ENCODE measurements around the gene LARP4B. TPM values are rescaled to one million over a fixed set of nuclear protein-coding genes. Genes with fewer than 3 reads are reported as not detected.

The LARP4B gene
- total RNA-seq, 2 experiments from 2014 or later, result 99.0 to 103 TPM

DNA sequence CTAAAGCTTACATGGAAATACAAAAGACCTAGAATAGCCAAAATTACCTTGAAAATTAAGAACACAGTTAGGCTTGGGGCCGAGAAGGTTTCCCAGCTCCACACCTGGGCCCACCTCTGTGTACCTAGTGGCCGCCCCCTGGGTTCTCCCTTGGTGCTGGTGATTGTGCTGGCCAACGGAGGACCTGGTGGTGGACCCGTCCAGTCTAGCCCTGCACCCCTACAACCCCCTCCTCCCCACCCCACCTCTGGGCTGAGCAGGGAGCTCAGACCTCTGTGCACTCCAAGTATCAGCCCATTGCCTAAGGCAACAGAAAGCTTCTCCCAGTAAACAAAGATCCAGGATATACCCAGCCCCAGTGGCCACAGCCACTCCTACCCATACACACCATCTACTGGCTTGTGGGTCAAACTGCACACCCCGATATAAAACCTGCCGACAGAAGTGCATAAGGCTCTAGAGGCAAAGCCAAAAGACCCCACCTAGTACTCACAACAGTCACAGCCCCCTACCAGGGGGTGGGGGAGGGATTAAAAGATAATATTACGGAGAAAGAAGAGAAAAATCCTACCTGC lies 137.0 kb downstream of the LARP4B start:
- ChIA-PET CTCF (no interaction called here), POLR2A (no interaction called here)
- Mint-ChIP-seq H3K27ac (no peak overlapping the region), H3K9me3 (peaks cover 31% of the 10 kb centered on the region), H3K4me3 (no peak overlapping the region), H3K4me1 (no peaks in the 10 kb centered on the region), H3K27me3 (no peaks in the 10 kb centered on the region), H3K36me3 (ENCODE audit: low read depth) (peaks cover 32% of the 10 kb centered on the region)
- DNase-seq, result no peak

GRCh38 chr10:792792-793100 lies 138.8 kb downstream of the LARP4B start:
- no peak overlapping the region for H3K27ac Mint-ChIP-seq
- H3K27me3 Mint-ChIP-seq, result no peaks in the 10 kb centered on the region
- no peak for DNase-seq
- no peak overlapping the region for H3K4me3 Mint-ChIP-seq
- H3K36me3 Mint-ChIP-seq (ENCODE audit: low read depth), result peaks cover 19% of the 10 kb centered on the region
- H3K9me3 Mint-ChIP-seq, result peaks cover 18% of the 10 kb centered on the region
- H3K4me1 Mint-ChIP-seq, result no peaks in the 10 kb centered on the region
- POLR2A ChIA-PET, result no interaction called here
- CTCF ChIA-PET, result no interaction called here

- CTCF ChIA-PET, result no interaction called here
- Mint-ChIP-seq H3K4me1 (no peaks in the 10 kb centered on the region), H3K36me3 (ENCODE audit: low read depth) (peaks cover 15% of the 10 kb centered on the region), H3K4me3 (no peak overlapping the region), H3K27me3 (no peaks in the 10 kb centered on the region), H3K9me3 (peaks cover 13% of the 10 kb centered on the region), H3K27ac (no peak overlapping the region)
- POLR2A ChIA-PET, result no interaction called here
- no peak for DNase-seq
These were observed 139.3 kb downstream of the LARP4B start for GRCh38 chr10:792083-792791.

DNA sequence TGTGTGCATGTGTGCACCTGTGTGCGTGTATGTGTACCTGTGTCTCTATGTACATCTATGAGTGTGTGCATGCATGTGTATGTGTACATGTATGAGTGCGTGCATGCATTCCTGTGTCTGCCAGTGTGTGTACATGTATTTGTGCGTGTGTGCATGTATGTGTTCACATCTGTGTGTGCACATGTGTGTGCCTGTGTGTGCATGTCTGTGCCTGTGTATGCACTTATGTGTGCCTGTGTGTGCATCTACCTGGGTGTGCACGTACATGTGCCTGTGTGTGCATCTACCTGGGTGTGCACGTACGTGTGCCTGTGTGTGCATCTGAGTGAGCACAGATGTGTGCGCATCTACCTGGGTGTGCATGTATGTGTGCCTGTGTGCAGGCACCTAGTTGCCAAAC lies 139.9 kb downstream of the LARP4B start:
- Mint-ChIP-seq H3K4me3 (no peak overlapping the region), H3K27ac (no peak overlapping the region), H3K9me3 (peaks cover 13% of the 10 kb centered on the region), H3K36me3 (ENCODE audit: low read depth) (peaks cover 12% of the 10 kb centered on the region), H3K4me1 (no peaks in the 10 kb centered on the region), H3K27me3 (no peaks in the 10 kb centered on the region)
- CTCF ChIA-PET, result no interaction called here
- POLR2A ChIA-PET, result no interaction called here
- no peak for DNase-seq

GRCh38 chr10:790821-791551 lies 140.5 kb downstream of the LARP4B start:
- H3K36me3 Mint-ChIP-seq (ENCODE audit: low read depth), result peaks cover 7% of the 10 kb centered on the region
- no peaks in the 10 kb centered on the region for H3K27me3 Mint-ChIP-seq
- H3K9me3 Mint-ChIP-seq, result peaks cover 7% of the 10 kb centered on the region
- peak; percentile 7 for DNase-seq
- CTCF ChIA-PET, result interaction anchor here (2.0 kb wide), 1 partner anchor 13 kb away, joined by 6 read pairs; no protein-coding TSS in a partner anchor
- H3K4me1 Mint-ChIP-seq, result no peaks in the 10 kb centered on the region
- H3K4me3 Mint-ChIP-seq, result no peak overlapping the region
- POLR2A ChIA-PET, result no interaction called here
- H3K27ac Mint-ChIP-seq, result no peak overlapping the region

- ChIA-PET POLR2A (no interaction called here), CTCF (interaction anchor here (1.3 to 2.0 kb wide), 2 partner anchors 14 to 38 kb away, joined by 3 to 6 read pairs; no protein-coding TSS in a partner anchor)
- peak; percentile 9 for DNase-seq
- no peak overlapping the region for H3K4me3 Mint-ChIP-seq
- H3K27ac Mint-ChIP-seq, result no peak overlapping the region
- no peaks in the 10 kb centered on the region for H3K9me3 Mint-ChIP-seq
- peaks cover 6% of the 10 kb centered on the region for H3K27me3 Mint-ChIP-seq
- H3K36me3 Mint-ChIP-seq (ENCODE audit: low read depth), result no peaks in the 10 kb centered on the region
- no peaks in the 10 kb centered on the region for H3K4me1 Mint-ChIP-seq
These were observed 141.4 kb downstream of the LARP4B start for GRCh38 chr10:789831-790701.

DNA sequence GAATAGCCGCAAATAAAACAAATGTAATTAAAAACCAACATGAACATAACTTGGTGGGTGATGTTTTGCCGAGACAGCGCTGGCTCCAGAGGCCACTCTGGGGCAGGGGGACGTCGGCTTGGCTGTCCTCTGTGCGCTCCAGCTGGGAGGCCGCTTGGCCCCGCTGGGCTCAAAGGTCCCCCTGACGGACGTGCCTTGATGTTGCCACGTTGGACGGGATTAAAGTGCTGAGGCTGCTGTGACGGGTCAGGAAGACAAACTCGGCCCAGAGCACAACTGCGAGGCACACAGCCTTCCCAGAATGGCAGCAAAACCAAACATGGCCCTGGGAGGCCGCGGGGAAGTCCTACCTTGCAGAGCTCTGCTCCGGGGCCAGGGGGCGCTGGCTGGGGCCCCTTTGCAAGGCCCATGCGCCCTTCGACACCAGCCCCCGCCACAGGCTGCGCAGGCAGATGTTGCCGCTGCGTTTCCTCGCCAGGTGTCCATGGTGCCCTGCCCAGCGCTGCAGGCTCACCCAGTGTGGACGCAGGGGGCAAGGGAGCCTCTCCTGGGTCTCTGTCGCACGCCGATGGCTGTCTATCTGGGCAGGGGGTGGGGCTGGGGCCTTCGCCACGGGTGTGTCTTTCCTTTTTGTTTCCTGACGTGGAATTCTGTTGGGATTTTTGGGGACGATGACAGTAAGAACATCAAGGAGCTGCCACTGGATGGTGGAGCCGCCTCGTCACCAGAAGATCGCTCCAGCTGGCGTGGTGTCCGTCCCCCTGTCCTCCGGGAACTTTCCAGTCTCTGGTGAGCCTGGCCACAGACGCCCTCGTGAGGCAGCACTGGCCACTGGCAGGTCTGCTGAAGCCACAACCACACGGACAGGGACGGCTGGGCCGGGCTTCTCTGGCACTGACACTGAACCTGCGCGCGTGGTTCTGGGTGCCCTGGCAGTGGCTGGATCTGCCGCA lies 142.4 kb downstream of the LARP4B start:
- Mint-ChIP-seq H3K4me3 (peak overlapping the region; percentile 21), H3K4me1 (no peaks in the 10 kb centered on the region), H3K9me3 (no peaks in the 10 kb centered on the region), H3K27ac (no peak overlapping the region), H3K27me3 (peaks cover 6% of the 10 kb centered on the region), H3K36me3 (ENCODE audit: low read depth) (no peaks in the 10 kb centered on the region)
- DNase-seq, result peak; percentile 32
- ChIA-PET CTCF (interaction anchor here (1.2 to 2.0 kb wide), 3 partner anchors 15 to 277 kb away, joined by 3 to 6 read pairs (median 3); no protein-coding TSS in a partner anchor), POLR2A (no interaction called here)

- peak; percentile 14 for DNase-seq
- no peak overlapping the region for H3K4me3 Mint-ChIP-seq
- H3K36me3 Mint-ChIP-seq (ENCODE audit: low read depth), result no peaks in the 10 kb centered on the region
- ChIA-PET POLR2A (no interaction called here), CTCF (interaction anchor here (1.2 kb wide), 1 partner anchor 276 kb away, joined by 3 read pairs; no protein-coding TSS in a partner anchor)
- no peaks in the 10 kb centered on the region for H3K9me3 Mint-ChIP-seq
- H3K27ac Mint-ChIP-seq, result no peak overlapping the region
- peaks cover 6% of the 10 kb centered on the region for H3K27me3 Mint-ChIP-seq
- H3K4me1 Mint-ChIP-seq, result no peaks in the 10 kb centered on the region
These were observed 143.4 kb downstream of the LARP4B start for GRCh38 chr10:787933-788651.

GRCh38 chr10:786633-787474 lies 144.7 kb downstream of the LARP4B start:
- Mint-ChIP-seq H3K9me3 (no peaks in the 10 kb centered on the region), H3K27me3 (peaks cover 10% of the 10 kb centered on the region), H3K4me3 (no peak overlapping the region), H3K36me3 (ENCODE audit: low read depth) (no peaks in the 10 kb centered on the region), H3K4me1 (no peaks in the 10 kb centered on the region), H3K27ac (no peak overlapping the region)
- DNase-seq, result peak; percentile 13
- ChIA-PET POLR2A (no interaction called here), CTCF (no interaction called here)

GRCh38 chr10:785861-786214 lies 145.7 kb downstream of the LARP4B start:
- H3K27ac Mint-ChIP-seq, result no peak overlapping the region
- H3K4me1 Mint-ChIP-seq, result no peaks in the 10 kb centered on the region
- H3K9me3 Mint-ChIP-seq, result no peaks in the 10 kb centered on the region
- ChIA-PET POLR2A (interaction anchor here (1.0 kb wide), 1 partner anchor 10 kb away, joined by 3 read pairs; no protein-coding TSS in a partner anchor), CTCF (interaction anchor here (1.2 kb wide), 1 partner anchor 275 kb away, joined by 4 read pairs; no protein-coding TSS in a partner anchor)
- H3K4me3 Mint-ChIP-seq, result no peak overlapping the region
- H3K36me3 Mint-ChIP-seq (ENCODE audit: low read depth), result no peaks in the 10 kb centered on the region
- H3K27me3 Mint-ChIP-seq, result peaks cover 10% of the 10 kb centered on the region
- DNase-seq, result no peak

Measured in activated CD4-positive, alpha-beta memory T cell treated with anti-CD3 and anti-CD28 coated beads, Interleukin-2, amount 10 ng/mL, durations not matched to agents 7 days and 5 days (primary cell).